ENCODE data around the gene MSI1.

Gene MSI1

GRCh38 chr12:120317224-120318105 lies 51.5 kb downstream of the MSI1 start:
- peak; percentile 99 for DNase-seq

- DNase-seq, result peak; percentile 16
These were observed 52.2 kb downstream of the MSI1 start for GRCh38 chr12:120316798-120317223.

GRCh38 chr12:120314220-120314619 lies 54.7 kb downstream of the MSI1 start:
- DNase-seq, result peak; percentile 36

- DNase-seq, result peak; percentile 95
These were observed 66.8 kb downstream of the MSI1 start, which contains the start of gene SIRT4 for GRCh38 chr12:120301962-120302815. SIRT4 (plus strand) TSS chr12:120302321; CDS start chr12:120303562, 1,241 bp downstream.

GRCh38 chr12:120292661-120293531 lies 76.1 kb downstream of the MSI1 start, which contains the start of gene RNU4-1:
RNU4-1 (minus strand) TSS chr12:120293237.
- DNase-seq, result peak; percentile 90

- DNase-seq, result no peak
These were observed 76.6 kb downstream of the MSI1 start for GRCh38 chr12:120292411-120292660.
